GM18502 (cell line): ENCODE data around the gene SEC23B.
A peak's percentile ranks its signal among the peaks of the same experiment; 100 is the strongest.
"Not testable (repeated sequence)": the region's sequence is repeated elsewhere in the genome, so short reads cannot be mapped to it uniquely, and the experiment has no call there.

ENCODE experiments used
- ATAC-seq: cut with Tn5 transposase; IDR thresholded peaks from one replicate; pipeline ENCODE4 v1.9.1; 2021; ENCODE audit warnings: mild to moderate bottlenecking; ENCODE audit not compliant: unreplicated experiment, poor library complexity

SEC23B gene

GRCh38 chr20:18507218-18508191 lies at the start of gene SEC23B:
SEC23B (plus strand) TSS chr20:18507940; CDS start chr20:18510836, 2,896 bp downstream.
- ATAC-seq, result peak; percentile 95

DNA sequence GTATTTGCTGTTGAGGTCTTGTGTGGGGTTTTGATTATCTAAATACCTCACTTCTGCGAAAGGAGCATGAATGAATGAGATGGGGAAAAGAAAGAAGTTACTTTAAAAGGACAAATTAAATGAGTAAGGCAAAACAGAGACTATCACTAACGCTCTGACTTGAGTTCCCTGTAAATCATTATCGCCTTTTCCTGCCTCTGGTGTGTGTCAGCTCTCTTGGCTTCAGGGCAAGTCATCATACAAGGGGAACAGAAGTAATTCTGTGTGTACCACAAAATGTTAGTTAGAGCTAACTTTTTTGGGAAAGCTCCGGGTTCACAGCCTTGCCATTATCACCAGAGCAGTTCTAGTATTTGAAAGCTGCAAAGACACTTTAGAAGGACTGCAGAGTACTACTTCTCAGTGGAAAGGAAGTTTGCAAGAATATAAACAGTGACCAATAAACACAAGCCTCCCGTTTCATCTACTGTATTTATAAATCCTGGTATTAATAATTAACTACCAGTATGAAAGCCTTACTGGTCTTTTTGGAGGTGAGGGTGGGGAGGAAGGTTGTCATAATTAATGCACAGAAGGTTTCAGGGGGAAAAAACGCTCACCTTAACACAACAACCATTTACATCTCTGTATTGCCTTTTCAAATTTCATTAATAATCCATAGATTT lies 42.1 kb upstream of the SEC23B start:
- ATAC-seq, result no peak

- peak; percentile 29 for ATAC-seq
Measured at GRCh38 chr20:18466574-18466893, 41.2 kb upstream of the SEC23B start.

GRCh38 chr20:18466894-18467730 lies 40.6 kb upstream of the SEC23B start, which contains the start of the genes DZANK1 and POLR3F:
DZANK1 (minus strand) TSS chr20:18467030; CDS start chr20:18465358, 1,672 bp downstream.
POLR3F (plus strand) TSS chr20:18467390; CDS start chr20:18467507, 117 bp downstream.
- peak; percentile 99 for ATAC-seq

DNA sequence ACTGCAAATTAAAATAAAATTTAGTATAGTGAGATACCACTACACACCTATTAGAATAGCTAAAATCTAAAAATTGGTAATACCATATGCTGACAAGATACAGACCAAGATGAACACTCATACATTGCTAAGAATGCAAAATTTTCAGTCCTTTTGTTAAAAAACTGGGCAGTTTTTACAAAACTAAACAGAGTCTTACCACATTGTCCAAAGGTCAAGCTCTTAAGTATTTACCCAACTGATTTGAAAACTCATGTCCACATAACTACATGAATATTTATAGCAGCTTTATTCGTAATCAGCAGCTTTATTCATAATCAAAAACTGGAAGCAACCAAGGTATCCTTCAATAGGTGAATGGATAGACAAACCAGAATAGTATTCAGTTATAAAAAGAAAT lies 30.5 kb upstream of the SEC23B start:
- ATAC-seq, result no peak

- no peak for ATAC-seq
Measured at GRCh38 chr20:18477821-18478220, 29.9 kb upstream of the SEC23B start.

- ATAC-seq, result no peak
Measured at GRCh38 chr20:18481596-18481995, 26.1 kb upstream of the SEC23B start.

- no peak for ATAC-seq
Measured at GRCh38 chr20:18488301-18488700, 19.4 kb upstream of the SEC23B start.

DNA sequence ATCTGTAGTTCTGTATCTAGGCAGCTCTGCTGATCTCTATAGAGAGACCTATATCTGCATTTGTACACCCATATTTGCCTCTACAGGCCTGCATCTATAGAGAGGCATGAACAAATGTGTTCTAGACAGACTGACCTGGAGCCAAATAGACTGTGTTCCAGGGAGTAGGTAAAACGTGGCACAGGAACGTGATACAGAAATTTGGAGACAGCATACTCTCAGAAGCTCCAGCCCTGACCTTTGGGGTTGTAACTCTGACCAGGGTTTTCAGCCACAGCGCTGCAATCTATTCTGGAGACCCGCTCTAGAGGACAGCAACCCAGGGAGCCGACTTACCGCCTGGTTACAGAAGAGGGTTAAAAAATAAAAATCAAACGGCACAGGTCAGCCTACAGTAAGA lies 11.7 kb upstream of the SEC23B start:
- ATAC-seq, result no peak

DNA sequence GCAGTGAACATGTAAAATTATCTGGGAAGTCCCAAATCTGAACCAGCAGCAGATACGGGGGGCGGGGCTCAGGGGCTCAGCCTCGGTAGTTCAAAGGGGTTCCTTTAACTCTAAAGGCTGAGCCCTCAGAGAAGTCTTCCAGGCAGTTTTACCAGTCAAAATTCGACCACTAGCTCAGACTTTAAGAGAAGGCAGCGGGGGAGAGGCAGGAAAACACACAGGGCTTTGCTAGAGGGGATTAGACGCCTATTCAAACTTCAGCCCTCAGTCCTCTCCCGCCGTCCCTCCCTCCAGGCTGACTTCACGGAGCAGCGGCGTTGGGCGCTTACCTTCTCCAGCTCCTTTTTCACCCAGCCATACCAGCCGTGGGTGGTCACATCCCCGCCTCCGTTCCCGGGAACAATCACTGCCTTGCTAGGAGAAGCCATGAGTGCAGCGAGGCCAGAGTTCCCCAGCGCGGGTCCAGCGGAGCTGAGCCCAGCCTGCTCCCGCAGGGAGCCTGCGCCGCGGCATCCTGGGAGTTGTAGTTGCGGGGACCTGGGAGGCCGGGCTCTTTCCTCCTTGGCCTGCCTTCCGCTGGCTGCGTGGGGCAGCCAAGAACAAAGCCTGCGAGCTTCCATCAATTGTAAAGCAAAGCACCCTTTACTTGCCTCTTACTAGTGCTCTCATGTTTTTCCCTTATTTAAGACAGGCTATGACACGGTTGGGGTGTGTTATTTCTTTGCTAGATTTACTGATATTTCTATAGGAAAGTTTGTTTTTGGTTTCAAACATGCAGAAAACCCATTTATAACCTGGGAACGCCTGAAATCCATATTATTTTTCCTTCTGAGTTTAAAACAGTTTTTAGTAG lies 10.8 kb upstream of the SEC23B start, which contains the start of gene RBBP9:
Gene RBBP9 (minus strand): TSS at position 486 of the 853 bp plus-strand sequence. CDS start 58 bp downstream, at position 428.
- ATAC-seq, result peak; percentile 98

DNA sequence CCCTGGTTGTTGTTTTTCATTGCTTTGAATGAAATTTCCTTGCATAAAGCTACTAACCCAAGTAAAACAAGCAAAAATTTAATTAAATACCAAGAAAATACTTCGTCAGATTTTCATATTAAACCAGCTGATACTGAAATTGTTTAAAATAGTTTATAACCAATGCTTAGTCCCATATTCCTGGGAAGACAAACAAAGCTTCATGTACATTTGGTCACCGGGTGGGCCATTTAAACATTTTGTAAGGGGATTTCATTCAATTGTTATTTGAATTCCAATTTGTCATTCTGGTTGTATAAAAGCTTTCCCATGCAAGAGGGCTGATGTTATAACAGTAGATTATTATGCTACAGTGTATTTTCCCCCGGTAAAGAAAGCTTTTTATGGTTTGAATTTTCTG lies 10.1 kb upstream of the SEC23B start:
- no peak for ATAC-seq

DNA sequence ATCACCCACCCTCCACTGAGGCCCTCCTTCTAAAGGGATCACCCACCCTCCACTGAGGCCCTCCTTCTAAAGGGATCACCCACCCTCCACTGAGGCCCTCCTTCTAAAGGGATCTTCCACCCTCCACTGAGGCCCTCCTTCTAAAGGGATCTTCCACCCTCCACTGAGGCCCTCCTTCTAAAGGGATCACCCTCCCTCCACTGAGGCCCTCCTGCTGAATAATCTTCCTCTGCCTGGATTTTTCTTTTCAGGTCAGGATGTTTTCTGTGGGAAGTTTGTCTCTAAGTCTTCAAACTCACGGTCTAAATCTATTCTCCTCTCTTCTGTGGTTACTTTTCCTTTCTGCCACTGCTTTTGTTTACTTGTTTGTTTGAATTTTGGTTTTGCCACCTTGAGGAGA lies 6.1 kb upstream of the SEC23B start:
- ATAC-seq, result not testable (repeated sequence)

DNA sequence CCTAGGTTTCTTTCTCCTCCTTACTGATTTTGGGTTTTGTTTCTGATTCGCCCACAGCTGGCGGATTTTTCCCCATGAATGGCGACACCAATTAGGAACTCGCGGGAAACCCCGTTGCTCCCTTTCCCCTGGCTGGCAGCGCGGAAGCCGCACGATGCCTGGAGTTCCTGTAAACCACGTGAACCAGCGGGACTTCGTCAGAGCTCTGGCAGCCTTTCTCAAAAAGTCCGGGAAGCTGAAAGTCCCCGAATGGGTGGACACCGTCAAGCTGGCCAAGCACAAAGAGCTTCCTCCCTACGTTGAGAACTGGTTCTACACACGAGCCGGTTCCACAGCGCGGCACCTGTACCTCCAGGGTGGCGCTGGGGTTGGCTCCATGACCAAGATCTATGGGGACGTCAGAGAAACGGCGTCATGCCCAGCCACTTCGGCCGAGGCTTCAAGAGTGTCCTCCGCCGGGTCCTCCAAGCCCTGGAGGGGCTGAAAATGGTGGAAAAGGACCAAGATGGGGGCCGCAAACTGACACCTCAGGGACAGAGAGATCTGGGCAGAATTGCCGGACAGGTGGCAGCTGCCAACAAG lies 3.2 kb upstream of the SEC23B start:
- no peak for ATAC-seq

- ATAC-seq, result no peak
Measured at GRCh38 chr20:18506744-18507143, 996 bp upstream of the SEC23B start.

- ATAC-seq, result no peak
Measured at GRCh38 chr20:18511571-18511970, 3.8 kb downstream of the SEC23B start.

DNA sequence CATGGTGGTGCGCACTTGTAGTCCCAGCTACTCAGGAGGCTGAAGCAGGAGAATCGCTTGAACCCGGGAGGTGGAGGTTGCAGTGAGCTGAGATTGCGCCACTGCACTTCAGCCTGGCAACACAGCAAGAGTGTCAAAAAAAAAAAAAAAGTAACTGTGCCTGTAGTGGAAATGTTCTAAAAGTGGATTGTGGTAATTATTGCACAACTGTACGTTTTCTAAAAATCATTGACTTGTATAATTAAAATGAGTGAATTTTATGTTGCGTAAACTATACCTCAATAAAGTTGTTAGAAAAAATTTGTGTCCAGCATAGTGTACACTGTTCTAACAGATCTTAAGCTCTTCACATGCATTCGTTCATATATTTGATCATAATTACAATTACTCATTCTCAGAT lies 5.5 kb downstream of the SEC23B start:
- no peak for ATAC-seq

DNA sequence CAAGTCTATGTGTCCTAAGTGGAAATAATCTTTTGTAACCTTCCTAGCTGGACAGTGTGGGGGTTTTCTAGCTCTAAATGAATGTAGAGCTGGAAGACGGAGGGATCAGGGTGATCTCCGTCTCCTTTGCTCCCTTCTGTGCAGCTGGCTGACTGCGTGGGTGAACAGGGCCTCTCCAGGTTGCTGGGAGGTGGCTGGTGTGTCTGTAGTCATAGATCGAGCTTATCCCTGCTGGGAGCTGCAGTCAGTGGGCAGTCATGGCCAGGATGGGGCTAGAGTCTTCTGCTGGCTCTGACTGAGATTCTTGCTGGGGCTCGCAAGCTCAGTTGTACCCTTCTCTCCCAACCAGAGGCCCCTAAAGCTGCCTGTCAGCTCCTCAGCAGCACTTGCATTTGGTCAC lies 6.4 kb downstream of the SEC23B start:
- ATAC-seq, result no peak

- no peak for ATAC-seq
Measured at GRCh38 chr20:18515973-18516372, 8.2 kb downstream of the SEC23B start.

GRCh38 chr20:18522066-18522465 lies 14.3 kb downstream of the SEC23B start:
- ATAC-seq, result not testable (repeated sequence)
